NCI-H128 (cell line): ENCODE measurements around the gene CAMK2D.

Experiments used
- DNase-seq: peaks from one replicate; lab custom pipeline; 2025; ENCODE audit not compliant: unreplicated experiment; lab: John Stamatoyannopoulos, UW

Gene CAMK2D

GRCh38 chr4:113449410-113449974 lies 312.0 kb downstream of the CAMK2D start:
- no peak for DNase-seq

- DNase-seq, result no peak
These were observed 313.8 kb downstream of the CAMK2D start for GRCh38 chr4:113447769-113448168.

GRCh38 chr4:113447061-113447460 lies 314.5 kb downstream of the CAMK2D start:
- no peak for DNase-seq

- DNase-seq, result no peak
These were observed 315.5 kb downstream of the CAMK2D start for GRCh38 chr4:113446019-113446418.

GRCh38 chr4:113445286-113445685 lies 316.3 kb downstream of the CAMK2D start:
- no peak for DNase-seq

GRCh38 chr4:113444386-113444785 lies 317.2 kb downstream of the CAMK2D start:
- no peak for DNase-seq

- DNase-seq, result no peak
These were observed 318.7 kb downstream of the CAMK2D start for GRCh38 chr4:113442826-113443225.

GRCh38 chr4:113440371-113440770 lies 321.2 kb downstream of the CAMK2D start:
- no peak for DNase-seq

GRCh38 chr4:113438596-113438995 lies 322.9 kb downstream of the CAMK2D start:
- DNase-seq, result no peak

GRCh38 chr4:113437129-113437528 lies 324.4 kb downstream of the CAMK2D start:
- DNase-seq, result no peak

- no peak for DNase-seq
These were observed 325.2 kb downstream of the CAMK2D start for GRCh38 chr4:113436360-113436759.

- no peak for DNase-seq
These were observed 325.6 kb downstream of the CAMK2D start for GRCh38 chr4:113435893-113436292.

- no peak for DNase-seq
These were observed 327.3 kb downstream of the CAMK2D start for GRCh38 chr4:113434247-113434587.

- no peak for DNase-seq
These were observed 327.8 kb downstream of the CAMK2D start for GRCh38 chr4:113433536-113434246.

GRCh38 chr4:113433116-113433515 lies 328.4 kb downstream of the CAMK2D start:
- no peak for DNase-seq

- DNase-seq, result no peak
These were observed 337.9 kb downstream of the CAMK2D start for GRCh38 chr4:113423631-113424030.

GRCh38 chr4:113420938-113421337 lies 340.6 kb downstream of the CAMK2D start:
- DNase-seq, result no peak

- DNase-seq, result no peak
These were observed 341.9 kb downstream of the CAMK2D start for GRCh38 chr4:113419631-113420030.

- no peak for DNase-seq
These were observed 350.0 kb downstream of the CAMK2D start for GRCh38 chr4:113411496-113411938.

- DNase-seq, result no peak
These were observed 350.9 kb downstream of the CAMK2D start for GRCh38 chr4:113410686-113411085.

- no peak for DNase-seq
These were observed 352.4 kb downstream of the CAMK2D start for GRCh38 chr4:113409181-113409580.

- no peak for DNase-seq
These were observed 354.1 kb downstream of the CAMK2D start for GRCh38 chr4:113407409-113407808.

- no peak for DNase-seq
These were observed 354.9 kb downstream of the CAMK2D start for GRCh38 chr4:113406723-113407016.
